HG03354 (cell line): ENCODE data around the gene CDS1.
"Not testable (repeated sequence)": the region's sequence is repeated elsewhere in the genome, so short reads cannot be mapped to it uniquely, and the experiment has no call there.

ENCODE experiments used
- ATAC-seq: cut with Tn5 transposase; IDR thresholded peaks from one replicate; pipeline ENCODE4 v1.9.1; 2021; ENCODE audit warnings: mild to moderate bottlenecking; ENCODE audit not compliant: unreplicated experiment, poor library complexity, severe bottlenecking

CDS1 gene

DNA sequence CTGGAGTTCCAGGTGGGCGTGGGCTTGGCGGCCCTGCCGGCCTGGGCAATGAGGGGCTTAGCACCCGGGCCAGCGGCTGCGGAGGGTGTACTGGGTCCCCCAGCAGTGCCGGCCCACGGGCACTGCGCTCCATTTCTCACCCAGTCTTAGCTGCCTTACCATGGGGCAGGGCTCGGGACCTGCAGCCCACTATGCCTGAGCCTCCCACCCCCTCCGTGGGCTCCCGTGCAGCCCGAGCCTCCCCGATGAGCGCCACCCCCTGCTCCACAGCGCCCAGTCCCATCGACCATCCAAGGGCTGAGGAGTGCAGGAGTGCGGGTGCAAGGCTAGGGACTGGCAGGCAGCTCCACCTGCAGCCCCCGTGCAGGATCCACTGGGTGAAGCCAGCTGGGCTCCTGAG lies 81.8 kb downstream of the CDS1 start:
- ATAC-seq: not testable (repeated sequence)

DNA sequence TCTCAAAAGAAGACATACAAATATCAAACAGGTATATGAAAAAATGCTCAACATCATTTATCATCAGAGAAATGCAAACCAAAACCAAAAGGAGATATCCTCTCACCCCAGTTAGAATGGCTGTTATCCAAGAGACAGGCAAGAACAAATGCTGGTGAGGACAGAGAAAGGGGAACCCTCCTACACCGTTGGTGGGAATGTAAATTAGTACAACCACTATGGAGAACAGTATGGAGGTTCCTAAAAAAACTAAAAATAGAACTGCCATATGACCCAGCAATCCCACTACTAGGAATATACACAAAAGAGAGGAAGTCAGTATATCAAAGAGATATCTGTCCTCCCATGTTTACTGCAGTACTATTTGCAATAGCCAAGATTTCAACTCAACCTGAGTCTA lies 83.5 kb downstream of the CDS1 start:
- no peak for ATAC-seq

DNA sequence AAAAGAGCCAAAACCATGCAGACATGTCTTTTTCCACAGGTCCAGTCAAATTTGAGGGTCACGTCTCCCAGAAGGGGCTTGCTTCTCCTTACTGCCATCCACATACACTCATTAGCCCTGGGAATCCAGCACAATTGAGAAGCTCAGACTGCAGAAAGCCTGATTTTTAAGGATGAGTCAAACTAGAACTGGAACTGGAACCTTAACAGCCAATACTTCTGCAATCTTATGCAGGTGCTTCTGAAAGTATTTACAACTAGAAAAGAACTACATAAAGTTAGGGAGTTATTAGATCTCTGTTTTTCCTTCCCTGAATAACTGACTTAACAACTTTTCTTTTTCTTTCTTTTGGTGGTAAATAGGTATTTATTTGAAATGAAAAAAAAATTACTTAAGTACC lies 86.3 kb downstream of the CDS1 start:
- ATAC-seq: no peak

DNA sequence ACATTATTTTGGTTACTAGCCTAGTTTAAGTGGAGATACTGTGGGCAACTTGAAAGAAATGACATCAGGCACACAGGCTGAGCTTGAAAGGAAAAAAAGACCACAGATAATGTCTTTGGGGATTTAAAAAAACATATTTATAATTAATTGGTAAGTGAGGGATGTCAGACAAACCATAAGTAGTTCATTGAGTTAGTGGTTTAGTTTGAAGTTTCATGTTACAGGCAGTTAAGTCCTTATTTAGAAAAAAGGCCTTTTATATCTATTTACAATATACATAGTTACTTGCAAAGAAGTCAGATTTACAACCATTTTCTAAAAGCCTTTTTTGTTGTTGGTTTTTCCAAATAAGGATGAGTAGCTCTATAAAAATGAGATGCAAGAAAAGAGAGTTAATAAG lies 89.2 kb downstream of the CDS1 start:
- no peak for ATAC-seq

DNA sequence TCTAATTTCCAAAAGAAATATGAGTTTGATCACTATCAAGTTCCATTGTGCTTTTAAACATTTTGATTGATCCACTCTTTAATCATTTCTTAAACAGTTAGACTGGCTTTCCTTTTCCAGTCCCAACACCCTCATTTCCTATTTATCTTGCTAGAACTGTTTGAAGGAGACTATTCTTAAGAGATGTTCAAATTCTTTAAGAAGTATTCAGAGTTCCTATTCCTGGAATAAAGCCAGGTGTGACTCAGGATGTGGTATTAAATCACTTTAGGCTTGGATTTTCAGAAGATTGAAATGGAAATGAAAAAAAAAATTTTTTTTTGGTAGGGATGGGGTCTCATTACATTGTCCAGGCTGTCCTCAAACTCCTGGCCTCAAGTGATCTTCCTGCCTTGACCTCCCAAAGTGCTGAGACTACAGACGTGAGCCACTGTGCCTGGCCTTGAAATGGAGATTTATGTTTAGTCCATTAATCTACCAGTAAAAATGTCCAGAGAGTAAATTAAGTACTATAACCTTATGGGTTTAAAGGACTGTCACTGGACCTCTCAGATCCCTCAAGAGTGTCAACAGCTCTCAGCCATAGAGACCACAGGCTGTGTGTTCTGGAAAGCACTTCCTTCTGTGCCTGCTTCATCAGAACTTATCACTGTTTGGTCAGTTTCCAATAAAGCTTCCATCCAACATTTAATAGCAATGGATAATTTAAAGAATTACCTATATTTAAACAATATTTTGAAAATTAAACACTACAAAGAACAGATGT lies 90.7 kb downstream of the CDS1 start:
- ATAC-seq: no peak

DNA sequence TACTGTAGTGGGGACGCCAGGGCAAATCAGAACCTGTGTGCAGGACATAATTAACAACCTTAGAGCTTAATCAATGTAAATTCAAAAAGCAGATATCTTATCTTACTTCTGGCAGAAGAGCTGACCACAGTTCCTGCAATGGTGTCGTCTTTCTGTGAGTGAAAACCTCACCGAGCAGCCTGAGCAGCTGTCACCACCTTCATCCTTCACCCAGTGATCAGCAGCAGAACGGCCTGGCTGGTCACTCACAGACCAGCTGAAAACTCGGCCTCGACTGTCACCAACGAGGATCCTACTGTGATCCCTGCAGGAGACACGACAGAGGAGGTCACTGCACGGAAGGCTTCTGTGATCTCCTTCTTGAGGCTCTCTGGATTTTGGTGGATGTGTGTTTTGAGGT lies 94.2 kb downstream of the CDS1 start:
- no peak for ATAC-seq

DNA sequence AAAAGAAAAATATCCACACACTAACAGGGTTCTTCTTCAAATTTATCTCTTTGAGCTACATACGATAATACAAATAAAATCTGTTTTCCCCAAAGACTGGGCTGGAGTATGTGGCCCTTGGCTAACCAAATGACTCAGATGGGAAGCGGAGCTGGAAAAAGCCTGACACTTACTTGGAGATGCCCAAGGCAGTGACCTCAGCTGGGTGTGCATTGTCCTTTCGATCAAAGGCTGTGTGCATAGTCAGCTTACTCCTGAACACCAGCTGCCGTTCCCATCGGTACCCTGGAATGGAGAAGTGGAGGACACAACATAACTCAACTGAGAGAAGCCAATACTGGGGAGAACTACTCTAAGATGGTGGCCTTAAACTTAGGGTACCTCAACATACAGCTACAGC lies 95.1 kb downstream of the CDS1 start:
- ATAC-seq: no peak

DNA sequence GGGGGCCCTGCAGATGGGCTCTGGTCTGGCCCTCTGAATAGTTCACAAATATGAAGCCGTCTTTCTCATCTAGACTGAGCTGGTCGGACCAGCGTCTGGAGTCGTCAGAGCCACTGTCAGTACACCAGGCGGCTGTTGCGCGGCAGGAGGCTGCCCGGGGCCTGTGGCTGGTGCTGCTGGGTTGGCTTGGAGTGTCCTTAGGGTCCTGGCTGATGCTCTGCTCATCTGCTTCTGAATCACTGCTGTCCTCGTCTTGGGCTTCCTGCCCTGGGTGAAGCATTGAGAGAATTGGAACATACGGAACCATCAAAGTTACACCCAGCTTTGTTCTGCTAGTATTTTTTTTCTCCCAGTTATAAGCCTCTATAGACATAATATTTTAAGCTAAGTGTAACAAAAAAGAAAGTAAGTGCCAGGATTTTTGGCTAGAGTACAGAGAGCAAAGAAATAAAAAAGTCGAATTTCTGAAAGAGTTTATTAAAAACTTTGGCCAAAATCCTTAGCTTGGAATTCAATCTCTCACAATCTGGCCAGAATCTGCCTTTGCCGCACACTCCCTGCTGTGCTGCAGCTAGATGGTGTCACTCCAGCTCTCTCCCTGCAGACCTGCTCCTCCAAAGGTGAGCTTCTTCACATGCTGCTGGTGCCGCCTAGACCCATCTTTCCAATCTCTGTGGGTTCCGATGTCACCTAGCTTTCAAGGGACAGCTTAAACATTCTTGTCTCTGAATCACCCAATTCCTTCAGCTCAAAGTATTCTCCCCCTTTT lies 96.2 kb downstream of the CDS1 start:
- ATAC-seq: no peak

DNA sequence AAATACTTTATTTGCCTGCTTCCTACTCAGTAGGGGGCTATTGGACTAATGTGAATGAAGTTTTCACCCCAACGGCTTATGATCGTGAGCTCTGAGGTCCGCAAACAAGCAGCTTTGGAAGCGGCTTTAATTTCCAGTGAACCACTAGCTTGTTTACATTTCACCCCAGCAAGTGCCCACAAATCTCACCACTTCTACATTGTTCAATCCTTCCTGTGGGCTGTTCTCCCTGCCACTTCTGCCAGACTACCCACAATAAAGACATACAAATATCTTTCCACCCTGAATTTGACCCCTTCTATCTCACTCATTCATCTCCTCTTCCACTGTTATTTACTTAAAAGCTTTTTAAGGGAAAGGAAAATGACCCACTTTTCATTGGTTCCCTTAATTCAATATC lies 98.0 kb downstream of the CDS1 start:
- no peak for ATAC-seq

DNA sequence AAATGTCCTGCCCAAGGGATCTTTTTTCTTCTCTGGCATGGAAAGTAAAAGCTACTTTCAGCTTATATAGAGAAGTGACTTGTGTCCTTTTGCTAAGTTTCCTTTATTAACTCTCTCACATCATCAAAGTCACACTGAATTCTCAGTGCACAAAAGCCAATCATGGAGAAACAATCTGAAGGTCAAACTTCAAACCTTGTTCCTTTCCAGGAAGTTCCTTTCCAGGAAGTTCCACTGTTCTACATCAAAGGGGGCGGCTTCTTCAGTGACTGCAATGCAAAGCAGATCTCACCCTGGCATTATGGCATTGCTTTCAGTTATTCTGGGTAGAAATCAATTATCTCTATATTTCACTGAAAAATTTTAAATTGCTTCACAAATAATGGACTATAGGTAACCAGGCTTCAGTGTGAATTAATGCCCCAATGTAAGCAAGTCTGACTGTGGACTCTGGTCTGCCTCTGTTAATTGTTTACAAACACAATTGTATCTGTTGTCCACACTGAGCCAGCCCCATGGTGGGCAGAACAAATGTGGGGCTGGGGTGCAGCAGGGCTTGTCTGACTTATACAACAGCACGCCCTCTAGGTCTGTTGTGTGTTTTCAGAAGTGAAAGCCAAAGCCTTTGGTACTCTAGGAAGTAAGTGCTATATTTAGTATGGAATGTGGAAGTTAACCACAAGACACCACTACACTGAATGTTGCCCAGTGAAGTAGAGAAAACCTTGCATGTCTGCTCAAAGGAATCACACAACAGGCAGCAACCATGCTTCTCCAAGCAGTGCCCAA lies 98.8 kb downstream of the CDS1 start:
- ATAC-seq: no peak

DNA sequence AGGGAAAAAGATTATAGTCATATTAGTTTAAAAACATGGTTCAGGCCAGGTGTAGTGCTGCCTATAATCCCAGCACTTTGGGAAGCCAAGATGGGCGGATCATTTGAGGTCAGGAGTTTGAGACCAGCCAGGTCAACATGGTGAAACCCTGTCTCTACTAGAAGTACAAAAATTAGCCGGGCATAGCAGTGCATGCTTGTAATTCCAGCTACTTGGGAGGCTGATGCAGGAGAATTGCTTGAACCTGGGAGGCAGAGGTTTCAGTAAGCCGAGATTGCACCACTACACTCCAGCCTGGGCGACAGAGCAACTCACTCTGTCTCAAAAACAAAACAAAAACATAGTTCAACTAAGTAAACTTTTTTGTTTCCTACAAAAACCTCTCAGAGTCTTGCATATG lies 99.7 kb downstream of the CDS1 start:
- ATAC-seq: not testable (repeated sequence)

DNA sequence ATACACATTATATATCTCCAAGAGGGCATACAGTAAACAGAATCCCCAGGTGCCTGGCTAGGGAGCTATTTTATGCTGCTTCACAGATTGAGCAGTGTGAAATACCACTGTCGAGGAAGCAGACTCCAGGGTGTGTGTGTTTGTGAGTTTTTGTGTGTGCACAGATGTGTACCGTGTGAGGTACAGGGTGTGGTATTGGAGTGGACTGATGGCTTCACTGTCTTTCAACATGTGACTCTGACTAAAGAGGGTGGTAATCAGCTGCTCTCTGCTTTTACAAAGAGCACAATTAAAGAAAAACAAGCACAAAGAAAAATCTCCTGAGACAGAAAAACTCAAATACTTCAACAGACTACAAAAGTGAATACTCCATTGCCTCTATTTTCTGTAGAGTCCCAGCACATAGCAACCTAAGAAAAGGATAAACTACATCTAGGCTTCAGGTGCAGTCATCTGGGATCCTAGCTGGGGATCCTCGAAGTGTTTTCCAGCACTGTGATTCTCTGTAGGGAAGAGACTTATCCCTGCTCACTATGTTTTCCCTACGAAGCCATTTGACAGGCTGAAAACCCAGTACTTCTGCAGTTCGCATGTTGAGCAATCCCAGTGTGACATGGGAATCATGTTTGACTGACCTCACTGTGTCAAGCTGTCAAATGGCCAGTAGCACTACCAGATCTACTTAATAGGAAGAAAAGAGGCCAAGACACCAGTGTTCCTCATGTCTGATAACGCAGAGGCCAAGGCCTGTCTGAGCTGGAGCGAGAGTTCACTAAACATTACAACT lies 100.3 kb downstream of the CDS1 start:
- no peak for ATAC-seq

DNA sequence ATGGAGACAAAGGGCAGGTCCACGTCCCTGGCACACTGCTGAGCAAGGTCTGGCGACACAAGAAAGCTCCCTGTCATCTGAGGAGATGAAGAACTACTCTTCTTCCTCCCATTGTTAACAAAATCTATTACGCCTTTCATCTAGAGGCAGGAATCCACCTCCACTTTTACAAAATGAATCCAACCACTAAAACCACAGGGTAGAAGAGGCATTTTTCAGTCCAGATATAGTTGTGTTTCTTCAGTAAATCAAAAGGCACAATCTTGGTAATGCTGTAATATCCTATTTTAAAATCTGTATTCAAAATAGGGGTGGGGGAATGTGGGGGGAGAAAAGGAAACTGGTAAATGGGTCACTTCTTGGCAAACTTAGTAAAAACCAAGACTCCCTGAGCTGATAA lies 101.4 kb downstream of the CDS1 start:
- no peak for ATAC-seq

DNA sequence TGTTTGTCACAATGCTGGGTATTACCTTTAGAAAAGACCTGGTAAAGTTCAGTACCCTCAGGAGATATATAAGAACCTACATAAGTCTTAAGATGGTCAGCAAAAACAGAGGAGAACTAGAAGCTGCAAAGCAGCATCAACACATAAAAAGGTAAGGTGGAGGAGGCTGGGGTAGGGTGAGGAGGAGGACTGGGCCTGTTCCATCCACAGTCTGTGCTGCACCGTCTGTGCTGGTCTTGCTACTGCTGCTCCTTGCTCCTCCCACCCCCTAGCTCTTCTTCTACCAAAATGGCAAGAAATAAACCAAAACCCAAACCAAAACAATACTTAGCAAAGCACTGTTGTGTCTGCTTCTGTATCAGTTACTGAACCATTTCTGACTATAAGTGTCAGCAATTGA lies 102.2 kb downstream of the CDS1 start:
- ATAC-seq: no peak

DNA sequence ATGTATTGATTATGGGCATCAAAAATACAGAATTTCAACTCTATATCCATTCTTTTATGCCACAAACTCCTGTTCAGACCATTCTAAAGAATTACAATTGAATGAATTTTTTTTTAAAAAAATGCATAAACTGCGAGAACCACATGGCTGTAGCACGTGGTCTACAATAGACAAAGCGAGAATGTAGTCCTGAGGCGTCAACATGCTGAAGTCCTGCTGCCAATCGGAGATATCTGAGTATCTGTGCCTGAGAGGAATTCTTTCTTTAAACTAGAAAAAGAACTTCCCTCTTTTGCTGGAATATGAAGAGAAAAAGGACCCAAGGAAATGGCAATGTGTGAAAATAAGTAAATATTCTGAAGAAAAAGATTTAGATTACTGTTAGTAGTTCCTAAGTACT lies 105.7 kb downstream of the CDS1 start:
- no peak for ATAC-seq

DNA sequence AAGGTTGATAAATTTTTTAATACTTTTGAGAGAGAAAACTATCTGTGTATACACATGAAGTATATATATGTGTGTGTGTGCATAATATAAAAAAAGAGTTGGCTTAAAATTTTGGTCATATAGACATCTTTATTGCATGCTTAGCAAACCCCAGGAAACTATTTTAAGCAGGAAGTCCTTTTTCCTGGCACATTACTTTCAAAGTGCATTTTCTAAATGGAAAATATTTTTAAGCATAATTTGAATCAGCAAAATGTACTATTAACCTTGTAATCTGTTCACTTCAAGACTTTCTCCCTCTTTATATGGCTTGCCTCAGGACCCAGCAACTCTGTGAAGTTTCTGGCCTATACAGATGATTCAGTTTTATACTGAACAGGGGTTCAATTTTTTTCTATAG lies 106.3 kb downstream of the CDS1 start:
- no peak for ATAC-seq

DNA sequence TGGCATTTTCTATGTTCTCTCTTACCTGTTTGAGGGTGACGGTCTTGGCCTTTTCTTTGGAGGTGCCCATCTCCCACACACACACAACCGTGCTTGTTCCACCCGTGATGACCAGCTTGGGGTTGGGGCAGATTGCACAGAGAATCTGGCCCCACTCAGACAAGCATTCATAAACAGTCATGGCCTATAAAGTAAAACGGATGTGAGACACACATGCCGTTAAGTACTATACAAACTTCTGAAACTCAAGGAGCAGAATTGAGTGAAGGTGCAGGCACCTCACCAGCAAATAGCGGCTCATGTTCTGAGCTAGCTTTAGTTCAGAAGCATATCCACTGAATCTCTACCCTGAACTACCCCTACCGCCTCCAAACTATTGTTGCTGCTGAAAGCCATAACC lies 107.6 kb downstream of the CDS1 start:
- ATAC-seq: no peak

DNA sequence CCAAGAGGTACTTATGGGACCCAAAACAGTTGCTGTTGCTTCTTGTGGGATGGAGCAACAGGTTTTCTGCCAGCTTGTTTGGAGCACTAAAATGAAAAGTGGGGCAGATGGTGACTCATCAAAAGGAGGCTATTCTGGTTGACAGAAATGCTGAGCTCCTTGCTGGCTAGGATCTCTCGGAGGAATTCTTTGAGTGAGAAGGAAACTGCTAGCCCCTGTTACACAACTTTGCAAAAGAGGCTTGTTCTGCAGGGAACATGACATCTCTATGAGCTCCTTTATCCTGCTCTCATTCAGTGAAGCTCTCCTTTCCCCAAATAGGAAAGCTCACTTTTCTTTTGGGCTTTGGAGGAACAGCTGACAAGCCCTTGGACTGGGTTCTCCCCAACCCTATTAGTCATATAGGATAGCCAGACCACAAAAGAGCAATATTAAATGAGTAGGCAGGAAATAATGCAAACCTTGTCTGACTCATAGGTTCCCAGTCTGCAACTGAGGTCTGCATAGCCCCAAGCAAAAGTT lies 108.3 kb downstream of the CDS1 start:
- ATAC-seq: no peak

DNA sequence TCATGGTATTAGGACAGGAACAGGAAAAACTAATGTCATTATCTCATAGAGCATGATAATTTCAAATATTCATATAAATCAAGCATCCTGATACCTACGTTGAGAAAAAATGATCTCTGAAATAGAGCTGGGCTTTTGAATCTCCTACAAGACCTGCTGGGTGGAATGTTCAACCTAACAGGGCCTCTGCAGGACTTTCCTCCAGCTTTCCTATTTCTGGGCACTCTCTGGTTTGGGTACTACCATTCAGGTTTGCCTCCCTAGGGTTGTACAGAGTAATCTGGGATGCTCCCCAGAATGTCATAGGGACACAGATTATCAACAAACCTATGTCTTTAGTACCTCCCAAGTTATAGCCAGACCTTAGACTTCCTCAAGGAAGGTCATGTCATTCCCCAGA lies 108.9 kb downstream of the CDS1 start:
- ATAC-seq: no peak

DNA sequence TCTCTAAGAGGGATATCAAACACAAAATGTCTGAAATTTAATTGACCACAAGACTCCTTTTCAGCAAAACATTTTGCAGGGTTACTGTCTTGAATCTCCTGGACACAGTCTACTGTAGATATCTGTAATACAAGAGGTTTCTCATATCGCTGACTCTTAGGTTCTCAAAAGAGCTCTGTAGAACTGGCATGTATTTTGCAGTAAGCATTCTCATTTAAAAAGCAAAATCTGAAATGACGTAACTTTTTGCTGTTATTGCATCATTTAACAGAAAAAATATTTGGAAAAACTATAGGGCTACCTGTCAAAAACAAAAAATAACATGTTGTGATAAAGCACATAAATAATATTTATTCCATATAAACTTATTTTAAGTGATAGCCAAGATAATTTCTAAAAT lies 114.2 kb downstream of the CDS1 start:
- no peak for ATAC-seq
